Measurements from ENCODE around the gene LST1.

The LST1 gene

DNA sequence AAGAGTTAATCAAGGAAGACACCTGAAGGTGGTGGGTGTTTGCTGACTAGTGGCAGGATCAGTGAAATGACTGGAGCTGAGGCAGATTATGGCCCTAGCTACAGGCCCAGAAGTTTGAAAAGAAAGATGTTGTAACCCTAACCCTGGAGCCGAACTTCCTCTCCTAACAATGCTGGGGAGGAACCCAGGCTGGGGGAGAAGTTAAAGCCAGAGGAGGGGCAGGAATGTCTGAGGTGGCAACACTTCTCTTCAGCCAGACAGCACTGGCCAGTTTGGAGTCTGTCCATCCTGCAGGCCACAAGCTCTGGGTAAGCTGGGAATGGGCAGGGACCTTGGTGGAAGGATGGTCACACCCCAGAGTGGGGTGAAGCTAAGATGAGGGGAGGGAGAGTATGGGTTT is at the start of gene LST1:
Gene LST1, plus strand, starts transcription at position 270 of the 400 bp plus-strand sequence. CDS start 1,023 bp downstream, outside the sequence.
- peak; percentile 99 for DNase-seq

DNA sequence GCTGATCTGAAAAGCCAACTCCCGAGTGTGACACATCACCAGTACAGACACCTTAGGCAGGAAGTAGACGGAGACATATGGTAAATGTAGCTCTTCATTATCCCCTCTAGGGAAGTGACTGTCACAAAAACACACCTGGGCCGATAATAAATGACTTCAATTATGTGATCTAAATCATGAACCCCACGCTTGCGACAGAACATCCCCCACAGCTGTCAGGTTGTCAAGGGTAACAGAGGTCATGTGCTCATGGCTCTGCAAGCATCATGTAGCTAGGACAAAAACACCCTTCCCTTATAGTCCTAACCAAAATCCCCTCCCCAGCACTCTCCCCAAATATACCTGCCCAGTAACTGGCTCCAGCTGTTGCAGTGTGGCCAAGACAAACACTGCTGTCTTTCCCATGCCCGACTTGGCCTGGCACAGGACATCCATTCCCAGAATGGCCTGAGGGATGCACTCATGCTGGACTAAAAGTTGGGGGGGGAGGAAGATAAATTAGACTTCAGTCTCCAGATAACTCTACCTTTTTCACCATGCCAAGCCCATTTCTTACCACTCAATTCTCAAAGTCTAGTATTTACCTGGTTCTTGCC is 47.2 kb upstream of the LST1 start:
- DNase-seq, result no peak

DNA sequence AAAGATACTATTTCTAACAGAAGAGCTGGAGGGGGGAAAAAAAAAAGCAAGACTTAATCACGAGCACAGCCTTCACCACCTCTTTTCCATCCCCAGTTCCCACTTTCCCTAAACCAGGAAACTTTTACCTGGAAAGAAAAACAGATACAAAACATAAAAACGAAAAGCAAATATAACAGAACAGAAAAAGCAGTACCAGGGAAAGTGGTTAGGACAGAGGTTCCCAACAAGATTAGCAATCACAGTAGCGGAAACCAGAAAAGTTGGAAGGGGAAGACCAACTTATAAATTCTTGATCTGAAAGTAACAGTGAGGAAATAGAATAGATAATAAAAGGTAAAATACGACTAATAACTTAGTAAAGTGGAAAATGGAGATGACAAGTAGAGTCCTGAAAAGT is 45.4 kb upstream of the LST1 start:
- no peak for DNase-seq

DNA sequence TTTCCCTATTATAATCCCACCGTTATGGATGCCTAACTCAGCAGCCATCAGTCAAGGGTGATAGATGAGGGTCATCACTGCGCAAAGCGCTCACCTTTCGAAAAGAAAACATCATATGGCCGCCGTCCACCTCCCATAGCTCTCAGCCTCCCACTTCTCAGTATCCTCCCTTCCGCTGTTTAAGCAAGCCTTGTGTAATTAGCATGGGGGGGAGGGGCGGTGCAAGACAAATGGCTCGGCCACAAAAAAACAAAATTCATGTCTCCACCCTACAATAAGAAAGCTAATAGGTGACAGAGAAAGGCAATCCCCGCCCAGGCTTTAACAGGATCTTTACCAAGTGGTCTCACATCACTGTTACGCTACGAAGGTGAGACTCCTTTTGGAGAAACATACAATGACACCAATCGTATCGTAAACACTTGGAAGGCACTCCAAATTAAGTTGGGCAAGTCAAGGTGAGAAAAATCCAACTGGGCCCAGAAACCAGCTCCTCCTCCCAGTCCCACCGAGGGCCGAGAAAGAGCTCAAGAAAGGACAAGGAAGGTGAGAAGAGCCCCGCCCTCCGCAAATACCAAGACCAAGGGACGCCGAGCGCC is 44.9 kb upstream of the LST1 start:
- DNase-seq, result peak; percentile 60 to 76

DNA sequence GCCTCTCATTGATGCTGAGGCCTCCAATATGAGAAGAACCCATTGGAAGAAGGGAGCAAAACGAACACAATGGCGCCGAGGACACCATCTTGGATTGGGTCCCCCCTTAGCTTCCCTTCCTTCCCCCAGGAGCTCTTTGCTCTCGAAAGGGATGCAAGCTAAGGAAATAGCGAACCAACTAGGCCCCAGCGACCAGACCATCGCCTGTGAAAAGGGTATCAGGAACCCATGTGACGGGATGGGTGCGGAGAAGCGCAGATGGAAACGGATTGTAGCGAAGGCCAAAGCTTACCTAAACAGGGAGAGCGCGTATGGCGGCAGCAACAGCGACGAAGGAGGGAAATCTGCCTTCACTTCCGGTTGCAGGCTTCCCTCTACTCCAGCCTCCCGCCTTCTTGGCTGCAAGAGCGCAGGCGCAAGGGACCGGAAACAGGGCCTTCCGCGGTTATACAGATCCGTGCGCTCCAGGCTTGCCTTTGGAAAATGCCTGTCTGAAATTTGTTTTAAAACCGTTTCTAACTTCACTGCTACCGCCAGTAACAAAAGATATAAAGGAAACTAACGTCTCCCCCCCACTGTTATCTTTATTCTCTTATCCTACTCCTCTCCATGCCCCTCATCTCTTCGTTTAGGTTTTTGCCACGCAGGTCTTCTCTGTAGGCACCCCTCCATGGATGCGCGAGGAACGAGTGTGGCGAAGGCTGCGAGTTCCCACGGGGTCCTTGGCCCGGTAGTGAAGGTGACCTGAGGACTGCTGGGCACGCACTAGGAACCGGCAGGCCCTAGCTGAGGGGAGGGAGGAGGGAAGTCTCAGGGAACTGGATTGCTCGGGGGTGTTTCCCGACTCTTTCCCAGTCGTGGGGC is 44.2 kb upstream of the LST1 start, which contains the start of gene DDX39B:
Gene DDX39B, minus strand, starts transcription at position 346 of the 864 bp plus-strand sequence. CDS start 1,471 bp downstream, outside the sequence.
- DNase-seq, result peak; percentile 97 to 99

DNA sequence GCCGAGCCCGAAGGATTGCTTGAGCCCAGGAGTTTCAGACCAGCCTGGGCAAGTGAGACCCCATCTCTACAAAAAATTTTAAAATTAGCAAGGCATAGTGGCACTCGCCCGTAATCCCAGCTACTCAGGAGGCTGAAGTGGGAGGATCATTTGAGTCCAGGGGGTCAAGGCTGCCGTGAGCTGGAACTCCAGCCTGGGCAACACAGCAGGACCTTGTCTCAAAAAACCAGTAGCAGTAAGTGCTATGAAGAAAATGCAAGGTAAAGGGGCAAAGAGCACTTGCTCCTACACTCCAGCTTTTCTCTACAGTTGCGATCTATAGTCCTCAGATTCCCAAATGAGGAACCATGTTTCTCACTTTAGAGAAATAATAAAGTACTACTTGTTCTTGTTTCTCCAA is 42.4 kb upstream of the LST1 start:
- DNase-seq, result no peak

DNA sequence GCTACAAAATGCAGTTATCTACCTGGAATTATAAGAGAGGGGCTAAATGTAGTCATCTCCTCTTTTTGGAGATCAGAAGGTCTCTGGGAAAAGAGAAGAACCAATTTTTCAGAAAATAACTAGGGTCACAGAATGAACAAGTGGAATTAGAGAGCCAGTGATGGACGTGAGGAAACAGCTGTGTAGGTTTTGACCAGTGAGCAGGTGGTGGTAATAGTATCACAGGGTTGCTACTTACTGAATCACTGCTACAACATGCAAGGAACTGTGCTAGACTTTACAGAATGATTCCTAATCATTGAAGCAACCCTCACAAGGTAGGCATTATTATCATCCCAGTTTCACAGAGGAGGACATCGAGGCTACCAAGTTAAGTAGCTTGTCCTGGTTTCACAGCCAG is 41.4 kb upstream of the LST1 start:
- no peak for DNase-seq

DNA sequence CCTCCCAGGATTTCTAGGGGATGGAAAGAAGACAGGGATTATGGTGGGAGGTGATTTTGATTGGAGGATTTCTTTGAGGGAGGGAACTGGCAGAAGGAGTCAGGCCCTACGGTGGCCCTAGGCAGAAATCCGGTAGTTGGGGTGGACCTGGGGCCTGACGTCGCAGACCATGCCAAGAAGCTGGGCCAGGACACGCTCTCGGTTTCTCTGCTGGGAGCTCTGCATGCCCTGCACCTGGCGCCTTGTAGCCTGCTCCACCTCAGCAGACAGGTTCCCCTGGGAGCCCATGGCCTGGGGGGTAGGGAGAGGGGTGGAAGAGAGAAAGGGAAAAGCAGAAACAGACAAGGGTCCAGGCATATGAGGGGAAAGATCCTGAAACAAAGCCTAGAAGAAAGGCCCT is 40.8 kb upstream of the LST1 start:
- no peak for DNase-seq

DNA sequence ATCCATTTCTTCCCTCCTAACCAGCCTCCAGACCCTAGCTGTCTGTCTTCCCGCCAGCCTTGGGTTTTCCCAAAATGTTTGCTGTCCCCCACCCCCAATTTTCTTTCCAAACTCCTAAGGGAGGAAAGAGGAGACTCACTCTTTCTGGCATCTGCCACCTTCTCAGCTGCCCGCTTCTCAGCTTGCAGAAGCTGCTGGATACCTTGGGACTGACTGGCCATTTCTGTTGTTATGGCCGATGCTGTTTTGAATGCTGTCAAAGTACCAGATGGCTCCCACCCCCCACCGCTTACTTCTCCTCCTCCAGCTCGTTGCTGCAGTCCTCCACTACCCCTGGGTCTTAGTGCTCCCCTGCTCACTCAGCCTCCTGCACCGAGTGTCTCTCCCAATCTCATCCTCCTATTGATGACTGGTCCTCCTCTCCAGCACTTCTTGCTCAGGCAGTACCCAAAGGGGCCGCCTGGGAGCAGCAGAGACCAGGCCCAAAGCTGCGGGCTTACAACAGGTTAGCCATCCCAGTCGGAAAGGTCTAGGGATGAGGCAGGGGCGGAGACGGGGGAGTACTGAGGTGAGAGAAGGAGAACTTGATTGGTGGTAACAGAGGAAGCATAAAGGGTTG is 39.6 kb upstream of the LST1 start, which contains the start of gene ATP6V1G2:
Gene ATP6V1G2, minus strand, starts transcription at position 270 of the 619 bp plus-strand sequence. Its CDS starts 49 bp downstream, at position 221.
- DNase-seq, result peak; percentile 93

DNA sequence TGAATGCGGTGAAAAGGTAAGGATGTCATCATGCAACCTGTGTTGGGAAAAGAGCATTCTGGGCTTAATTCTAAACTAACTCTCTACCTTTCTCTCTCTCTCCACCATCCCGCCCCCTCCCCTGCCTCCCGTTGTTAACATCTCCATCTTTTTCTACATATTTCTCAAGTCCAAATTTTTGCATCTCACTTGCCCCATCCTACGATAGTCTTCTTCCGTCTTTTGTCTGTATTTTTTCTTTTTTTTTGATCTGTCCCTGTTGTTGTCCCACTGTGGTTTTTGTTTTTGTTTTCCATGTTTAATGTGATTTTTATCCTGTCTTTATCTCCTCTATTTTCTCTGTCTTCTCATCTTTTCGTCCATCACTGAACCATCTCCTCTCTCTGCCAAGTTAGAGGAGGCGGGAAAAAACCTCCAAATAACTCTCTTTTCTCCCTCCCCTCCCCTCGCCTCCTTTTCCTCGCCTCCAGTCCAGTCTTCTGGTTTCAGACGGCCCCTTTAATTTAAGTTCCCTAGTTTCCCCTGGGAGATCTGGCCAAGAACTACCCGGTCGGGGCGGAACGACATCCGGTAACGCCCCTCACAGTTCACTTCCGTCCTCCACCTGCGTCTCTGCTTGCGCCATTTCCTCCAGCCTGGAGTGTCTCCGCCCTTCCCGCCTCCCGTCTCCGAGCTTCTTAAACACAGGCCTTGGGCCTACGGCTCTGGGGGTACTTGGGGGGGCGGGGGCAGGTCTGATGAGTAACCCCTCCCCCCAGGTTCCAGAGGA is 38.9 kb upstream of the LST1 start, which contains the start of gene NFKBIL1:
Gene NFKBIL1, plus strand, starts transcription at position 651 of the 769 bp plus-strand sequence. Its CDS starts 87 bp downstream, at position 738.
- peak; percentile 97 to 99 for DNase-seq

DNA sequence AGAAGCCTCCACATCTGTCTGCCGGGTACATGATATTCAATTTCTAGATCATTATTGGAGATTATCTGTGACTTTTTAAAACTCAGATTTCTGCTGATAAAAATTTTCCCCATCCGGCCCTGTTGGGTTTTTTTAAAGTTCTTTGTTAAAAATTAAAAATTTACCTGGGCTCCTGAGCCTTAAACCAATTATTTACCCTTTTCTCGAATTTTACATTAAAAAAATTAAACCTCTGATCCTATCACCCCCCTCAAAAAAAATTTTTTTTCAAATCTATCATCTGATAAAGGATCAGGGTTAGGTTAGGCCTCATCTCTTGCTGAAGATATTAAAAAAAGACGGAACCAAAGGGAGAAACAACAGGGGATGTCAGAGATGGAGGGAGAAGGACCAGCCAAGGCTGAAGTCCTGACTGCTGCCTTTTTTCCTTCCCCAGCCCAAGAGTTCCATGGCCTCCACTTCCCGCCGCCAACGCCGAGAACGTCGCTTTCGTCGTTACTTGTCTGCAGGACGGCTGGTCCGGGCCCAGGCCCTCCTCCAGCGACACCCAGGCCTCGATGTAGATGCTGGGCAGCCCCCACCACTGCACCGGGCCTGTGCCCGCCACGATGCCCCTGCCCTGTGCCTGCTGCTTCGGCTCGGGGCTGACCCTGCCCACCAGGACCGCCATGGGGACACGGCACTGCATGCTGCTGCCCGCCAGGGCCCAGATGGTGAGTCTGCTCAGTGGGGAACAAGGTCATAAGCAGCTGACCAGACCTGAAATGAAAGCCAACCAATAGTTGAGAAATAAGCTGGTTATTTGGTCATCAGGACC is 38.1 kb upstream of the LST1 start:
- no peak for DNase-seq

DNA sequence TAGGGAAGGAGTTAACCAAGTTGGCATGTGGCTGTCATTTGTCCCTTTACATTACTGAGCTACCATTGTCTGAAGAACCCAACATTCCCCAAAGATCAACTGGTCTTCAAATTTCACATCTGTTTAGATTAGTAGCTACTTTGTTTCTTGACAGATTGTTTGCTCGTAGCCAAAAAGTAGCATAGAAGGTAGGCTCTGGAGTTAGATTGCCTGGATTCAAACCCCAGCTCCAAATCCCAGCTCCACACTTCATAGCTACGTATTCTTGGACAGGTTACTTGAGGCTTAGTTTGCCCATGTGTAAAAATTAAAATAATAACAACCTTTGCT is 37.6 kb upstream of the LST1 start:
- no peak for DNase-seq

DNA sequence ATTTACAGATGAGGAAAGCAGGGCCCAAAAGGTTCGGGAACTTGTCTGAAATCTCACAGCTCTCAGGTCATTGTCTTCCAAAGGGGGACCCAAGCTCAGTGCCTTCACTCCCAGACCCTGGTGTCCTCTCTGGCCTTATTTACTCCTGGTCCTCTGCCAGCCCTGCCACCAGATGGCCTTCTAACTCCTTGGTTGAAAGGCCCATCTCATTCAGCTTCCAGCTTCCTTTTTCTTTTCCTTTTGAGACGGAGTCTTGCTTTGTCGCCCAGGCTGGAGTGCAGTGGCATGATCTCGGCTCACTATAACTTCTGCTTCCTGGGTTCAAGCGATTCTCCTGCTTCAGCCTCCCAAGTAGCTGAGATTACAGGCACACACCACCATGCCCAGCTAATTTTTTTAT is 34.7 kb upstream of the LST1 start:
- DNase-seq, result peak; percentile 91 to 93

DNA sequence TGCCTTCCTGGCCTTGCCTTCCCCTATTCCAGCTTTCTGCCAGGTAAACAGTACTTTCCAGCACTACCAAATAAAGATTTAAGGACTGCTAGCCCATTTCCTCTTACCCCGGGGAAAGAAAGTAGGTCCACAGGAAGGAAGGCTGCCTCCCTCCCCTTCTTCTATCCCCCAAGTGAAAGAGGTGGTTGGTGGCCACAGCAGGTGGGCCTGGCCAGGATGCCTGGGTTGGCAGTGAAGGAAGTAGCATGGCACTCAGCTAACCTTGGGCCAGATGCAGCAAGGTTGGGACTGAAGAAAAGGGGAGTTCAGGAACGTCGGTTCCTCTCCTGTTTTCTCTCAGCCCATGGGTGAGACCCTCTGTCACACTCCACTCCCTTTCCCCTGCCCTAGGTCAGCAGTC is 29.8 kb upstream of the LST1 start:
- no peak for DNase-seq

DNA sequence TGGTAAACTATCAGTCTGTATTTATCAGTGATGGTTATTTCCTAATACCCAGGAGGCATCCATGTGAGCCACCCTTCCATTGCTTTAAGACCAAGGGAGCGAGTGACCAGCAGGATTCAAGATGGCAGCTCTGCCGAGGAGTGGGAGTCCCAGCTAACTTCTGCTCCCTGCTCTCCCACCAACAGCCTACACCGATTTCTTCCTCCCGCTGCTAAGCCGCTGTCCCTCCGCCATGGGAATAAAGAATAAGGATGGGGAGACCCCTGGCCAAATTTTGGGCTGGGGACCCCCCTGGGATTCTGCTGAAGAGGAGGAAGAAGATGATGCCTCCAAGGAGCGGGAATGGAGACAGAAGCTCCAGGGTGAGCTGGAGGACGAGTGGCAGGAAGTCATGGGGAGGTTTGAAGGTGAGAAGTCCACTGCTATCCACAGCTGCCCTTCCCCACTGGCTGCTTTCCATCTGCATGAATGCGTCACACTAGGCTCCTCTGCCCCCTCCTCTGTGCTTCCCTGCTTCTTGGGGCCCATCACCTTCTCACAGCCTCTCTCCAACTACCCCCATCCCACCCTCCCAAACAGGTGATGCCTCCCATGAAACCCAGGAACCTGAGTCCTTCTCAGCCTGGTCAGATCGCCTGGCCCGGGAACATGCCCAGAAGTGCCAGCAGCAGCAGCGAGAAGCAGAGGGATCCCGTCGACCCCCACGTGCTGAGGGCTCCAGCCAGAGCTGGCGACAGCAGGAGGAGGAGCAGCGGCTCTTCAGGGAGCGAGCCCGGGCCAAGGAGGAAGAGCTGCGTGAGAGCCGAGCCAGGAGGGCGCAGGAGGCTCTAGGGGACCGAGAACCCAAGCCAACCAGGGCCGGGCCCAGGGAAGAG is 28.4 kb upstream of the LST1 start:
- no peak for DNase-seq

DNA sequence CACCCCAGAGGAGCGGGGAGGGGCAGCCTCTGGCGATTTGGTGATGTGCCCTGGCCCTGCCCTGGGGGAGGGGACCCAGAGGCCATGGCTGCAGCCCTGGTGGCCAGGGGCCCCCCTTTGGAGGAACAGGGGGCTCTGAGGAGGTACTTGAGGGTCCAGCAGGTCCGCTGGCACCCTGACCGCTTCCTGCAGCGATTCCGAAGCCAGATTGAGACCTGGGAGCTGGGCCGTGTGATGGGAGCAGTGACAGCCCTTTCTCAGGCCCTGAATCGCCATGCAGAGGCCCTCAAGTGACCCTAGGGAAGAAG is 27.8 kb upstream of the LST1 start:
- DNase-seq, result no peak

DNA sequence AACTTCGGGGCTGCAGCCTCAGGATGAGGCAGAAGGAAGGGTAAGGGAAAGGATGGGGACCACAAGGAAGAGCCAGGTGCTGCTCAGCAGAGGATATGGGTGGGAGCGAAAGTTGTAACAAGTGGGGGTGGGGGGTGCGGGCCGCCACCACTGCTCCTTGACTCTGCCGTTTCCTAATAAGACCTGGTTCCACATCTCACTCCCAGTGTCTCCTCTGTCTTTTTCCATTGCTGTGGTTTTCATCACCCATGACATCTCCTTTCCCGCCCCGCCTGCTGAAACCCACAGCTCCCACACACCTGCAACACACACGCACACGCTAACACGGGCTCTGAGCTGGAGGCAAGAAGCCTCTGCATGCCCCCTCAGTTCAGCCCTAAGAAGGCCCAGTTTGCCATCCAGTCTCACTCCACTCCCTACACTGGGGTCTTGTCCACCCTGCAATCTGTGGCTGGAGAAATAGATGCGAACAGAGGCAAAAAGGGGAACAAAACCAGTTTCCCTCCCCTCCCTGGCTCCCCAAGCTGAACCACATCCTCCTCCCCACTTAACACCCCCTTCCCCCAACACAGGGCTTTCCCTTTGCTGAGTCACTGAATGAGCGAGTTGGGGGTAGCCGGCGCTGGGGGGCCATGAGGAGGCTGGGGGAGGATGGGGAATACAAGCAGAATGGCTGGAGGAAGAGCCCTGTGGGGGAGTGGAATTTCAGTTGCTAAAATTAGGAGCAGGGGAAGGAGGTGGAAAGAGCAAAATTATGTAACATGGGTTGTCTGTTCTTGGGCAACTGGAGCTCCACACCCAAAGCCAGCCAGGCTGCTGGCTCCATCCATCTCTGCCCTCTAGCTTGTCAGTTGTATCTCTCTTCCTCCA is 27.2 kb upstream of the LST1 start:
- peak; percentile 99 to 100 for DNase-seq

DNA sequence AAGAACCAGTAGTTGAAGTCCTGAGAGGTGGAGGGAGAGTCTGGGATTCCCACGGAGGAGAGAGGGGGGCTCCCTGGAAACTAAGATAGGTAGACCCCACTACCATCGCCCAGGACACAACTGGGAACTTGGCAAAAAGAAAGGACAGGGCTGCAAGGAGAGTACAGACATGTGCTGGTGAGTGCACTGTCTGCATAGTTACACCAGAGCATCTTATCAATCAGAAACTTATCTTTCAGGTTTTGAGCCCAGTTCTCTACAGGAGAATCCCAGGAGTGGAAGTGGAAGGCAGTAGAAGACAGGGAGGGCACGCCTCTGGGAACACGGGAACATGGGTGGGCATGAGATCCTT is 26.5 kb upstream of the LST1 start:
- no peak for DNase-seq

DNA sequence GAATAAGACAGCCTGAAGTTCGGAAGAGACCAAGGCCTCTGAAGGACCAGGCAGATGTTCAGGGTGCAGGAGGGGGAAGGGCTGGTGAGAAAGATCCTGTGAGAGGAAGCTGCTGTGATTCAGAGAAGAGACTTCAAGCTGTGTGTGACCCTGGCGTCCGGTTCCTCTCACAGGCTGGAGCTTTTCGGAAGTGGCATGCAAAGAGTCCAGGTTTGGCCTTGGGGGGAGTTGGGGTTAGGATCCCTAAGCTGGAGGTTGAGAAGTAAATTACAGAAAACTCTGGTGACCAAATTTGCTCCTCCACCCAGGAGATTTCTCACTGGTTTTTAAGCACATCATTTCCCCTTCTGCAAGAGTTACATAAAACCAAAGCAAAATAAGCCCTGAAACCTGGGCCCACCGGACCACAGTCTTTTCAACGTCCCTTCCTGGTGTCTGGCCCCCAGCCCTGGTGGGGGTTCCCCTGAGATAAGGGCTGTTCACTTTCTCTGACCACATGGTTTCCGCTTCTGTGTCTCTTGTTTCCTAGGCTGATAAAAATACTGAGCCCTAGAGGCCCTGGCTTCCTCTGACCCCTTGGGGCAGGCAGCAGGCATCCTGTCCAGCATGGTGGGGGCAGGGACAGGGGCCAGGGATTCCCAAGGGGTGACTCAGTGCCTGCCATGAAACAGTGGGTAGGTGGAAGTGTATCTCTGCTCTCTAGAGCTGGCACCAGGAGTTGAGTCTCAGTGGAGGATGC is 25.9 kb upstream of the LST1 start:
- peak; percentile 99 to 100 for DNase-seq

Measured in AML-193 (cell line).